Ovary (tissue), 9 donors: Measurements from ENCODE around the gene CYREN. TPM values are rescaled to one million over a fixed set of nuclear protein-coding genes. Genes with fewer than 3 reads are reported as not detected.
"Not testable (repeated sequence)": the region's sequence is repeated elsewhere in the genome, so short reads cannot be mapped to it uniquely, and the experiment has no call there.

Experiments used
- DNase-seq, 5 donors: peaks; one replicate each; pipeline ENCODE4 v3.0.0-alpha.2; 2019 to 2020
- H3K27ac ChIP-seq, 2 donors: fragments of 200-600 bp; one replicate each; pipeline versions ENCODE4 v1.5.1 to v1.8.0; 2019 to 2022
- H3K27me3 ChIP-seq: fragments of 200-600 bp; one replicate; pipeline ENCODE4 v1.8.0; 2022
- H3K36me3 ChIP-seq: fragments of 200-600 bp; sonication (generic); one replicate; pipeline ENCODE4 v1.5.1; 2019
- H3K4me1 ChIP-seq: one replicate; pipeline ENCODE4 v1.8.1; 2013; ENCODE audit warnings: mild to moderate bottlenecking, moderate library complexity; ENCODE audit not compliant: insufficient read depth
- H3K4me3 ChIP-seq: fragments of 200-600 bp; sonication (generic); one replicate; pipeline ENCODE4 v1.5.1; 2017
- H3K9me3 ChIP-seq, 2 donors: fragments of 200-600 bp in 1 of 2; sonication (generic) in 1 of 2; one replicate each; pipeline versions ENCODE4 v1.5.1 to v1.8.1; 2013 to 2019; ENCODE audit warnings: mild to moderate bottlenecking in 1 of 2, moderate library complexity in 1 of 2
- CTCF ChIP-seq, 3 donors: fragments of 450-650 bp in 2 of 3; fragments of 200-600 bp in 1 of 3; IDR thresholded peaks; one replicate each; pipeline versions ENCODE4 v1.5.1 to v1.8.0; 2016 to 2022; ENCODE audit warnings: antibody characterized with exemption in 3 of 3, mild to moderate bottlenecking in 1 of 3
- EP300 ChIP-seq: sonication (generic); formaldehyde crosslinking; IDR thresholded peaks from one replicate; pipeline ENCODE4 v1.6.1; 2017; ENCODE audit warnings: antibody characterized with exemption
- POLR2A ChIP-seq: fragments of 450-650 bp; IDR thresholded peaks from one replicate; pipeline ENCODE4 v1.6.1; 2017; ENCODE audit warnings: antibody characterized with exemption, mild to moderate bottlenecking, moderate library complexity
- WGBS, 3 donors: extraction: QIAGEN DNeasy Blood & Tissue Kit in 1 of 3; methylation state at CpG; one replicate each; pipeline versions ENCODE4 v1.1.5 to v1.1.7; 2013 to 2017; 5-methylcytosine and 5-hydroxymethylcytosine counted together
- intact Hi-C, 4 donors: fragments of 100-400 bp; cut with DNase I; formaldehyde crosslinking; loops; one replicate each; pipeline versions ENCODE4 v1.11.0 to v1.15.1; 2022 to 2023
- polyA plus RNA-seq, 2 donors: library from polyadenylated mRNA; stranded (reverse); fragments of 200-250 nt in 1 of 2; fragments of 350-450 nt in 1 of 2; fragmentation: Illumina TruSeq in 1 of 2; extraction: RNeasy Lipid Tissue Mini Kit (QIAGEN cat#74804) in 1 of 2; gene quantifications; one replicate each; pipeline ENCODE4 v1.2.3, GENCODE V29; 2013 to 2014
- total RNA-seq, 7 donors: library from RNA; depleted of rRNA in 2 of 7; stranded (reverse); fragments of >200 nt in 2 of 7; fragmentation: NEBNext Ultra II Directional in 3 of 7; extraction: Animal tissue kit (Norgen Biotek cat#: 25700) in 3 of 7; gene quantifications; one replicate each; pipeline versions ENCODE4 v1.1.0 to v1.2.4, GENCODE V29; 2016 to 2023
- donor health status: DM: no; HTN: no; CAD: no; lungs with moderate emphysema.
- donor health status: DM: no; HTN: no; CAD: no.
- donor health status: Bipolar disorder and iron deficiency.
- donor health status: DM: yes; HTN: yes; CAD: no.
- donor health status: DM: no; HTN: no; CAD: no.
- donor health status: DM: yes; HTN: yes; CAD: no.

The CYREN gene
- total and polyA plus RNA-seq, 9 donors: 21.1 to 54.2 (median 35.6) TPM

- H3K9me3 ChIP-seq: no peaks in the 10 kb centered on the region
- no peak overlapping the region for H3K27ac ChIP-seq
- no peak for TF ChIP-seq EP300
- TF ChIP-seq POLR2A: no peak
- TF ChIP-seq CTCF (IDR thresholded peaks at IDR 0.05): no peak
- no peaks in the 10 kb centered on the region for H3K36me3 ChIP-seq
- DNase-seq: no peak
- H3K4me1 ChIP-seq: no peaks in the 10 kb centered on the region
- H3K27me3 ChIP-seq: no peaks in the 10 kb centered on the region
- H3K4me3 ChIP-seq: no peak overlapping the region
- intact Hi-C loops: no loop called here
- WGBS, 3 donors: 46 to 65% (median 57%) methylated on average over 4 of the region's 4 CpGs
Observed at GRCh38 chr7:135215180-135215579, 44.7 kb upstream of the CYREN start.

- Histone ChIP-seq H3K36me3 (no peaks in the 10 kb centered on the region), H3K4me3 (no peak overlapping the region), H3K27me3 (no peaks in the 10 kb centered on the region), H3K9me3 (no peaks in the 10 kb centered on the region), H3K27ac (no peak overlapping the region), H3K4me1 (no peaks in the 10 kb centered on the region)
- TF ChIP-seq CTCF (IDR thresholded peaks at IDR 0.05): no peak
- no peak for TF ChIP-seq EP300
- TF ChIP-seq POLR2A: no peak
- intact Hi-C loops: no loop called here
- 80 to 88% (median 84%) methylated on average over 2 of the region's 2 CpGs for WGBS, 3 donors
- DNase-seq: no peak
Observed at GRCh38 chr7:135213831-135214230, 43.3 kb upstream of the CYREN start.

GRCh38 chr7:135211946-135212685, 41.6 kb upstream of the CYREN start:
- H3K4me1 ChIP-seq, H3K27me3 ChIP-seq, H3K36me3 ChIP-seq, H3K9me3 ChIP-seq: not testable (repeated sequence)
- intact Hi-C loops: loop anchor here in 1 of 4 donors (2.0 kb wide), 1 partner anchor 41 kb away; the partner anchor contains the start of gene CYREN
- 11 to 27% (median 20%) methylated on average over 30 of the region's 30 CpGs for WGBS, 3 donors
- DNase-seq: peak; percentile 73 to 80 (median 76)
- peak overlapping the region; percentile 65 for H3K4me3 ChIP-seq
- H3K27ac ChIP-seq: peak overlapping the region; percentile 49 to 90

GRCh38 chr7:135211179-135211945, 40.9 kb upstream of the CYREN start, which contains the start of gene WDR91:
Gene WDR91 (minus strand): TSS chr7:135211526. CDS start chr7:135211502, 24 bp downstream.
- WGBS, 3 donors: 0 to 1% (median 0%) methylated on average over 34 to 82 of the region's 82 CpGs
- H3K27ac ChIP-seq: peak within 1 kb of the TSS; percentile 90 to 94
- intact Hi-C loops: loop anchor here in 1 of 4 donors (2.0 kb wide), 1 partner anchor 41 kb away; the partner anchor contains the start of gene CYREN
- peak within 1 kb of the TSS; percentile 68 for H3K4me3 ChIP-seq
- DNase-seq: peak; percentile 96 to 99 (median 97)
- H3K9me3 ChIP-seq: no peaks in the 10 kb centered on the region
- TF ChIP-seq EP300 (no peak), CTCF (IDR thresholded peaks at IDR 0.05) (peak in 2 of 3 donors; percentile 17), POLR2A (peak; percentile 74)
- no peaks in the 10 kb centered on the region for H3K36me3 ChIP-seq
- H3K27me3 ChIP-seq: no peaks in the 10 kb centered on the region
- H3K4me1 ChIP-seq: peaks cover 1% of the 10 kb centered on the region
